Measurements from ENCODE around the gene NXPH3.
A peak's percentile ranks its signal among the peaks of the same experiment; 100 is the strongest.

DNA sequence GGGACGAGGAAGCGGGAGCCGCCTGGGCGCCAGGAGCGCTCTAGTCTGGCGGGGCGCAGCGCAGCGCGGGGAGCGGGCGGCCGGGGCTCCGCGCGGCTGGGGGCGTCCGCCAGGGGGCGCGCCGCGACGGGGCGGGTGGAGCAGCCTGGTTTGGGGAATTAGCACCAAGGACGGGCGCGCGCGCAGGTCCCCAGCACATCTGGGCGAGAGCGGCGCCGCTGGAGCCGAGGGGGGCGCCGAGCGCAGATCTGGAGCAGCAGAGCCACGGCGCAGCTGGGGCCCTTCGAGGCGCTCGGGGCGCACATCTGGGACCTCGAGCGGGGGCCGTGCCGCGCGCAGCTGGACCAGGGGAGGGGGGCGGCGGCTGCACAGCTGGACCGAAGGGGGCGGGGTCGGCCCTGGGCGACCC, at the start of gene NXPH3:
- TF ChIP-seq, protein P1, sequence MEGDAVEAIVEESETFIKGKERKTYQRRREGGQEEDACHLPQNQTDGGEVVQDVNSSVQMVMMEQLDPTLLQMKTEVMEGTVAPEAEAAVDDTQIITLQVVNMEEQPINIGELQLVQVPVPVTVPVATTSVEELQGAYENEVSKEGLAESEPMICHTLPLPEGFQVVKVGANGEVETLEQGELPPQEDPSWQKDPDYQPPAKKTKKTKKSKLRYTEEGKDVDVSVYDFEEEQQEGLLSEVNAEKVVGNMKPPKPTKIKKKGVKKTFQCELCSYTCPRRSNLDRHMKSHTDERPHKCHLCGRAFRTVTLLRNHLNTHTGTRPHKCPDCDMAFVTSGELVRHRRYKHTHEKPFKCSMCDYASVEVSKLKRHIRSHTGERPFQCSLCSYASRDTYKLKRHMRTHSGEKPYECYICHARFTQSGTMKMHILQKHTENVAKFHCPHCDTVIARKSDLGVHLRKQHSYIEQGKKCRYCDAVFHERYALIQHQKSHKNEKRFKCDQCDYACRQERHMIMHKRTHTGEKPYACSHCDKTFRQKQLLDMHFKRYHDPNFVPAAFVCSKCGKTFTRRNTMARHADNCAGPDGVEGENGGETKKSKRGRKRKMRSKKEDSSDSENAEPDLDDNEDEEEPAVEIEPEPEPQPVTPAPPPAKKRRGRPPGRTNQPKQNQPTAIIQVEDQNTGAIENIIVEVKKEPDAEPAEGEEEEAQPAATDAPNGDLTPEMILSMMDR (IDR thresholded peaks at IDR 0.05; ENCODE audit: extremely low read depth in 1 of 2, insufficient read depth in 1 of 2, low read depth in 1 of 2, low read length in 2 of 2) = peak; percentile 40 to 66
- no peak for TF ChIP-seq POLR2AphosphoS5 (IDR thresholded peaks at IDR 0.05; ENCODE audit: insufficient read depth, low read depth, low read length)

All from endothelial cell of umbilical vein (primary cell).